Stimulated activated naive CD4-positive, alpha-beta T cell treated with Interleukin-2 at 50 U/mL for 16 hours (primary cell): ENCODE measurements around the gene RABAC1.
"Not testable (repeated sequence)": the region's sequence is repeated elsewhere in the genome, so short reads cannot be mapped to it uniquely, and the experiment has no call there.

Source experiments
- DNase-seq: peaks from one replicate; lab custom pipeline; 2025; lab: John Stamatoyannopoulos, UW

Gene RABAC1

DNA sequence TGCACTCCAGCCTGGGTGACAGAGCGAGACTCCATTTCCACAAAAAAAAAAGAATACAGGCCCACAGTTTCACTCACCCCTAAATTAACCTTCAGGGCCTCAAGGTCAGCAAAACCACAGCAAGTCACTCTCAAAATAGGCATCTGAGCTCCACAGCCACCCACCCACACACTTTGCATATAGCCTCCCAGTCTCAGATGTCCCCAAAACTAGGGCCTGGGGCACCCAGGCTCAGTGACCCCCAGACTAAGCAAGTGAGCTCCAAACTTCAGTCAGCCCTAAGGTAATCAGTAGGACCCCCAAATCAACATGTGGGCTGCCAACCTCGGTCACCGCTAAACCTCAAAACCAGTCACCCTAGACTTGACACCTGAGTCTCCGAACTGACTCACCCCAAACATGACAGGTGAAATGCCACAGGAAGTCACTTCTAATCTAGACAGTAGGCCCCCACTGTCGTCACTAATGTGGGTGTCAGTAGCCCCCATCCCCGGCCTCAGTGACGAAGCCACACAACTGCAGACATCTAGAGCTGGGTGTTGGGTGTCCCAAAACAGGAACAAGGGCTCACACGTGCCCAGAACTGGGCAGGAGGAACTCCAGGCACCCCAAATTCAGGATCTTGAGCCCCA, 13.9 kb downstream of the RABAC1 start:
- DNase-seq, result peak; percentile 89

GRCh38 chr19:41944336-41944735, 14.8 kb downstream of the RABAC1 start:
- DNase-seq, result no peak

DNA sequence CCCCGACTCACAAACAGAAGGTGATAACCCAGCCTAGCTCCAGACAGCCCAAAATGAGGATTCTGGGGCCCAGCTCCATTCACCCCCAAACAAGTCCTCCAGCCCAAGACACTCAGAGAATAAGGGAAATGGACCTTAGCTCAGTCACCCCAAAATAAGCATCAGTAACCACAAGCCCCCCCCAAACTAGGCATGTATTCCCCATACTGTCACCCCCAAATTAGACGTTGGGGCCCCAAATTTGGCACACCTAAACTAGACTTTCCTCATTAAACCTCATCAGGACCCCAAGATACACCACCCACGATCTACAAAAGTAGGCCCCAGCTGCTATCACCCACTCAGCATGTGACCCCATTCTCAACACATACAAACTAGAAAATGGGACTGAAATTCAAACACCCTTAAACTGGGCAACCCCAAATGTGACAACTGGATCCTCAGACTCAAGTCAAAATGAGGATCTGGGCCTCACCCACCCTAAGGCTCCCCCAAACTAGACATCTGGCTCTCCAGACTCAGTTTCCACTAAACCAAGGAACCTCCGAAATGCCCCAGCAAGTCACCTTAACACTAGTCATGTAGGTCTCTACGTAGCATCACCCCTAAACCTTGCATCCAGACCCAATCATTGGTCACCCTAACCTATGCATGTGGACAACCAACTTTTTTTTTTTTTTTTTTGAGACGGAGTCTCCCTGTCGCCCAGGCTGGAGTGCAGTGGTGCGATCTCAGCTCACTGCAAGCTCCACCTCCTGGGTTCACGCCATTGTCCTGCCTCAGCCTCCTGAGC, 17.5 kb downstream of the RABAC1 start:
- DNase-seq, result no peak

DNA sequence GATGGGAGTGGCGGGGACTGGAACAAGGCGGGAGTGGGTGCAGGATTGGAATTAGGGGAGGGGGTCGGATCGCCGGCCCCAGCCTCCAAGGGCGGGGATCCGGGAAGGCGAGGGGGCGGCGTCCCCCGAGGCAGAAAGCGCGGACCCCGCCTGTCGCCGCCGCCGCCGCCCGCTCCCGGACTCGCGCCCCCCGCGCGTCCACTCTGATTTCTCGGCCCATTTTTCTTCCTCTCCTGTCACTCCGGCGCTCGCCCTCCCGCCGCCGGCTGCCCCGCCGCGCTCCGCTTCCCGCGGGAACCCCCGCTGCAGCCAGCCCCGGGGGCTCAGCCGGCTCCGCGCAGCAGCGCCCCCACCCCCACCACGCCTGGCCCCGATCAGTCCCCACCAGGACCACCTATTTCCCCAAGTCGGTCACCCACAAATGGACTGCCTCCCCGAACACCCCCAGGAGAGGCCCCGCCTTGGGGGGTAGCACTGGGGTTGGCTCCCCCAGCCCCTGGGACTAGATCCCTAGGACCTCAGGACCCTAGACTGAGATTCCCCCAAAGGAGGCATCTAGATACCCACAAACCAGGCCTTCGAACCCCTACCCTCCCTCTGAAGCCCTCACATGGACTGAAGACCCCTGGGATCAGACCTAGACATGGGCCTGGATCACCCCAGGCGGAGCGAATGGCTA, 18.3 kb downstream of the RABAC1 start:
- no peak for DNase-seq

GRCh38 chr19:41939861-41940730, 19.0 kb downstream of the RABAC1 start:
- peak; percentile 32 for DNase-seq

GRCh38 chr19:41939209-41939608, 19.9 kb downstream of the RABAC1 start:
- DNase-seq, result not testable (repeated sequence)

DNA sequence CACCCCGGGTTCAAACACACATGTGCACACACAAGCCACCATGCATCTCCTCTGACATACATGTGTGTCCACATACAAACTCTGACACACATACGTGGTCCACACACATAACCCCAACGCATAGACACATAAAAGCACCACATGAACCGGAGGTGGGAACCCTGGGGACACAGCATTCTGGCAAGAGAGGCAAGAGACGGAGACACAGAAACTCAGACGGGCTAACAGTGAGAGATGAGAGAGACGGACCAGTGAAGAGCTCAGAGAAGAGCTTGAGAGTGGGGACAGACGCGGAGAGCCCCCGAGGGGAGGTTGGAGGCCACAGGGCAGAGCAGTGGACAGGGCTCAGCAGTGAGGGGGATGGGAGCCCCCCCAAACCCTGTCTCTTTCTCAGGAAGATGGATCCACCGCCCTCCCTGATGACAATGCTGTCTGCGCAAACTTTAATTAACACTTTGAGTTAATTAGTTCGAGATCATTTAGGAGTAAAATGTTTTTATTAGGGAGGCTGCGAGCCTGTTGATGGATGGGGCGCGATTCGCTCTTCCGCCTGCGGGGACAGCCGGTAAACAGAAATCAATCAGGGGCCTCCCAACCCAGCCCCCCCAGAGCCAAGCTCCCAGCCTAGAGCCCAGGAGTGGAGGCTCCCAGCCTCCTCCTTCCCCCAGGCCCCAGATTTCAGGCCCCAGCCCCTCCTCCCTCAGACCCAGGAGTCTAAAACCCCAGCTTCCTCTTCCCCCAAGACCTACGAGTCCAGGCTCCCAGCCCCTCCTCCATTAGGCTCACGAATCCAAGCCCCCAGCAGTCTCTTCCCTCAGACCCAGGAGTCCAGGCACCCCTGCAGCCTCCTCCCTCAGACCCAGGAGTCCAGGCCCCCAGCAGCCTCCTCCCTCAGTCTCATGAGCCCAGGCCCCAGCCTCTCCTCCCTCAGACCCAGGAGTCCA, 21.3 kb downstream of the RABAC1 start:
- no peak for DNase-seq

DNA sequence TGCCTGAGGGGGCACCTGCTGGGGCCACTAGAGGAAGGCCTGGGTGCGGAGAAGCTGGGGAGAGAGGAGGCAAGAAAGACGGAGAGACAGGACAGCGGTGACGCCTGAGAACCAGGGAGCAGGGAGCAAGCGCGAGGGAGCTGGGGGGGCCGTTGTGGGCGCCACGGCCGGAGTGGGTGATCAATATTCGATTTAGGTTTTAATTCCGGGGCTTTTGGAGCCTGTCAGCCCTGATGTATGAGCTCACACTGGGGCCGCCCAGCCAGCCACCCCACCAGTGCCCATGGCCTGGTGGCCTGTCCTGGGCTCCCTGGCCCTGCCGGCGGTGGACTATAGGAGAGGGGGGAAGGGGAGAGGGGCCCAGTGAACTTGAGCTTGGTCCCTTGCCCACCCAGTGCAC, 22.2 kb downstream of the RABAC1 start:
- DNase-seq, result no peak

DNA sequence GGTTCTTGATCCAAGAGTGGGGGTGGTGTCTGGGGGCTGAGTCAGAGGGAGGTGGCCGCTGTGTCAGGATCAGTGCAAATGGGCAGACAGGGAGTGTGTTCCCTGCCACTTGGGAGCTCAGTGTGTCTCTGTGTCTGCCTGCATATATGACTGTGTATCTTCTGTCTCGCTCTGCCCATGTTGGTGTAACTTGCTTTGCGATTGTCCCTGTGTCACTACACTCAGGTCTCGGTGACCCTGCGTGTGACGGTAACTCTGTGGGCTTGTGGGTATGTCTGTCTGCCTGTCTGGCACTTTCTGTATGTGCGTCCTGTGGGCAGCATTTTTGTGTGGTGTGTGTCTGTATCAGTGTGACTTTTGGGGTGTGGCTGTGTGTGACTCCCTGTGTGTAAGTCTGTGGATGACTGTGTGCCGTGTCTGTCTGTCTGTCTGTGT, 22.7 kb downstream of the RABAC1 start:
- peak; percentile 33 for DNase-seq

- peak; percentile 19 for DNase-seq
These were observed 23.2 kb downstream of the RABAC1 start for GRCh38 chr19:41935760-41936415.

GRCh38 chr19:41934849-41935374, 24.2 kb downstream of the RABAC1 start:
- peak; percentile 72 for DNase-seq

GRCh38 chr19:41933693-41934426, 25.3 kb downstream of the RABAC1 start:
- no peak for DNase-seq

DNA sequence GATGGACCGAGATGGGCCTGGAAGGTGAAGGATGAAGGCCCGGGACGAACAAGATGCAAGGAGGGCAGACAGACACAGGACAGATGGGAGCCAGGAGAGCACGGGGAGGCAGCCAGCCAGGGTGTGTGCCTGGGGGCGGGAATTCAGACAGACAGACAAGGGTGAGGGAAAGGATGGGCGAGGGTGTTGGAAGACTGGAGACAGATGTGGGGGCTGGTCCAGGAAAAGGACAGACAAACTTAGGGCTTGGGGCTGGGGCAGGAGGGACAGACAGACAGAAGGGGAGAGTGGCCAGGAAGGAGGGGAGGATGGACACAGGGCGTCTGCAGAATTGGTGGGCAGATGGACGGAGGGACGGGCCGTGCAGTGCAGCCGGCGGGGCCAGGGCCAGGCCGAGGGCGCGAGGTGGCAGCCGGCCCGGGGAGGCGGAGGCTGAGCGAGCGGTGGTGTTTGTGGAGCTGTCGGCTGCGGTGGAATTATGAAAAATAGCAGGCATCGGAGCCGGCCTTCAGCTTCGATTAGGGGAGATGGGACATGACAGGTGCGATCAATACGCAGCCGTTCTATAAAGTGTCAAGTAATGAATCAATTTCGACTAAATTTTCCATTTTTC, 26.3 kb downstream of the RABAC1 start:
- DNase-seq, result no peak

DNA sequence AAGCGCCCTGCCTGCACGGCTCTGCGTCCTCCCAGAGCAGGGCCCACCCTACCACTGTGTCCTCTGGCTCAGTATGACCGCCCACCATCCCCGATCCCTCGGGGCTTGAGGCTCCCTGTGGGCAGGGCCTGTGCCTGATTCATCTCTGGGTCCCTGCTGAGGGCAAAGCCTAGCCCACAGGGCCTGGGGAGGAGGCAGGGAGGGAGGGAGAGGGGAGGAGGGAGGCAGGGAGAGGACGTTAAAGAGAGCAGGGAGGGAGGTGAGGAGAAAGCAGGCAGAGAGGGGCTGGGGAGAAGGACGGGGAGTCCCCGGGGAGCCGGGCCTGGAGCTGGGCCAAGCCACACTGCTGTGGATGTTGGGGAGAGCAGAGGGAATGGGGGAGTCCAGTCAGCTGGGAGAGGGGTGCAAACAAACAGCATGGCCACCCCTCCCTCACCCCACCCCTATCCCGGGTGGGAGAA, 26.8 kb downstream of the RABAC1 start:
- no peak for DNase-seq

DNA sequence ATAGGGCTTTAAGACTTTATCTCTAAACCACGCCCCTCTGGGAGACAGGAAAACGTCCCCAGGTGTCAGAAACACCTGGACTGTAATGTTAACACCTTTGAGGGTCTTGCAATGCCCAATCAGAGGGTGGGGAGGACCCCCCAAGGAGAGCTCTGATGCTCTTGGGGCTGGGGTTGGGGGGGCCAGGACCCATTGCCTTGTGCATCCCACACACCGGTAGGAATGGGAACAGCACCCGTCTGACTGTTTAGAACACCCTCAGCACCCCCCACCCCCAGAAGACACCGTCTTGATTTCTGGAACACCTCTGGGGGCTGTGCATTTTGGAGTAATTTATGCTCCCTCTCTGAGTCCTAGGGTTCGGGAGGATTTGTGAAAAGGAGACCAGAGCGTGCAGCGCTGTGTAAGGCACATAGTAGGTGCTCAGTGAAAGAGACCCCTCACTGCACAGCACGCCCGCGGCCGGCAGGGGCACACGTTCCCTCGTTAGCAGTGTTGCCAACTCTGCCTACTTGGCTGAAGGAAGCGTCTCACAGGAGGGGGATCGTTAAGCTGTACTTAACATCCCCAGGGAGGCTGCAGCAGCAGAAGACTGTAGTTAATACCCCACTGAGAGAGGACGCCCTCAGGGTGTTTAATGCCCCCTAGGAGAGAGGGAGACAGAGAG, 28.1 kb downstream of the RABAC1 start:
- DNase-seq, result no peak

DNA sequence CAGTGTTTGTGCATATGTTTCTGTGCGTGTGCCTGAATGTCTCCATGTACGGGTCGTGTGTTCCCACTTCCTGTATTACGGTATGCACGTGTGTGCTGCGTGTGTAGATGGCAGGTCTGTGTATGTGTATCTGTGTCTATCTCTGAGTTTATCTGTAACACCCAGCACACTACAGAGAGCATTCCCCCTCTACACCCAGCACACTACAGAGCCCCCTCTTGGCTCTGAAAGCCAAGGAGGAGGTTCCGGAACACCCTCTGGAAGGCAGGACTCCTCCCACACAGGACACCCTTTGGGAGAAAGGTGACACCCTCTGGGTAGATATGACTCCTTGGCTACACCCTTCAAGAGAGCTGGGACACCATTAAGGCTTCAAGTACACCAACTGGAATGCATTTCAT, 28.8 kb downstream of the RABAC1 start:
- no peak for DNase-seq

- no peak for DNase-seq
These were observed 29.5 kb downstream of the RABAC1 start for GRCh38 chr19:41929536-41930071.
